Colonic mucosa (tissue), 4 donors: ENCODE results near the gene AFF1. TPM values are rescaled to one million over a fixed set of nuclear protein-coding genes. Genes with fewer than 3 reads are reported as not detected.

Experiments used
- DNase-seq: peaks from one replicate; pipeline ENCODE4 v3.0.0-alpha.2; 2020
- H3K27ac ChIP-seq: fragments of 200-600 bp; one replicate; pipeline ENCODE4 v1.8.0; 2021
- H3K27me3 ChIP-seq: fragments of 200-600 bp; one replicate; pipeline ENCODE4 v1.8.0; 2021
- H3K36me3 ChIP-seq: fragments of 200-600 bp; one replicate; pipeline ENCODE4 v1.8.0; 2021
- H3K4me1 ChIP-seq: fragments of 200-600 bp; one replicate; pipeline ENCODE4 v1.8.0; 2021; ENCODE audit warnings: mild to moderate bottlenecking
- H3K4me3 ChIP-seq: fragments of 200-600 bp; one replicate; pipeline ENCODE4 v1.8.0; 2021
- H3K9ac ChIP-seq, 2 donors: one replicate each; pipeline ENCODE4 v1.7.0; 2013; ENCODE audit warnings: control low read depth in 2 of 2, low read depth in 2 of 2, low read length in 2 of 2
- H3K9me3 ChIP-seq: fragments of 200-600 bp; one replicate; pipeline ENCODE4 v1.8.0; 2021
- CTCF ChIP-seq: fragments of 200-600 bp; IDR thresholded peaks from one replicate; pipeline ENCODE4 v1.8.0; 2022; ENCODE audit warnings: antibody characterized with exemption, mild to moderate bottlenecking
- intact Hi-C: fragments of 100-400 bp; cut with DNase I; formaldehyde crosslinking; loops from one replicate; pipeline ENCODE4 v1.14.1; 2022
- total RNA-seq, 2 donors: library from RNA; stranded (reverse); fragmentation: NEBNext Ultra II Directional in 1 of 2; extraction: Animal tissue kit (Norgen Biotek cat#: 25700) in 1 of 2; gene quantifications; one replicate each; pipeline ENCODE4 v1.2.1, GENCODE V29; 2021
- donor health status: healthy.
- donor health status: DM: no; HTN: no; CAD: no.
- donor health status: DM: no; HTN: no; CAD: no.

Gene AFF1
- total RNA-seq, 2 donors from 2014 or later: 73.5 to 104 TPM

GRCh38 chr4:87002682-87003043 lies 67.9 kb downstream of the AFF1 start:
- TF ChIP-seq CTCF: no peak
- Histone ChIP-seq H3K27me3 (no peaks in the 10 kb centered on the region), H3K9ac (no peak overlapping the region), H3K4me3 (no peak overlapping the region), H3K27ac (no peak overlapping the region), H3K36me3 (no peaks in the 10 kb centered on the region), H3K4me1 (peaks cover 9% of the 10 kb centered on the region), H3K9me3 (no peaks in the 10 kb centered on the region)
- no peak for DNase-seq
- intact Hi-C loops: loop anchor here (10.0 kb wide), 2 partner anchors 62 to 92 kb away; no protein-coding TSS in a partner anchor

GRCh38 chr4:87003266-87003665 lies 68.5 kb downstream of the AFF1 start:
- intact Hi-C loops: loop anchor here (10.0 kb wide), 2 partner anchors 62 to 92 kb away; no protein-coding TSS in a partner anchor
- no peaks in the 10 kb centered on the region for H3K9me3 ChIP-seq
- no peak overlapping the region for H3K4me3 ChIP-seq
- peaks cover 9% of the 10 kb centered on the region for H3K4me1 ChIP-seq
- DNase-seq: no peak
- no peak for TF ChIP-seq CTCF
- no peak overlapping the region for H3K27ac ChIP-seq
- H3K27me3 ChIP-seq: no peaks in the 10 kb centered on the region
- H3K9ac ChIP-seq: no peak overlapping the region
- H3K36me3 ChIP-seq: no peaks in the 10 kb centered on the region

DNA sequence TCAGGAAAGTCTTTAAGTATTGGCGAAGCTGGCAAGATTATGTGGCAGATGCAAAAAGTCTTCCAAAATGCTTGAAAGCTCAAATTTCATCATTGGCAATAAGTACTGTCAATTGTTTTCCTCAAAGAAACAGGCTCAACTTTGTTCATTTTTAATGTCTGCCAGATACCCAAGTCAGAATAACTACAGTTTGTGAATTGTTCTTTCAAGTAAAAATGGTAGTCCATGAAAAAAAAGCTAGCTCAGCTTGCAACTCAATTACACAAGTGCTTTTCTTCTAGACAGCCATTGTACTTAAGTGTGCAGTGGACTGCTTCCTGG lies 70.5 kb downstream of the AFF1 start:
- DNase-seq: no peak
- intact Hi-C loops: loop anchor here (10.0 kb wide), 2 partner anchors 59 to 89 kb away; no protein-coding TSS in a partner anchor

GRCh38 chr4:87005690-87006425 lies 71.0 kb downstream of the AFF1 start:
- Histone ChIP-seq H3K27me3 (no peaks in the 10 kb centered on the region), H3K9me3 (no peaks in the 10 kb centered on the region), H3K36me3 (no peaks in the 10 kb centered on the region), H3K27ac (peak overlapping the region; percentile 98), H3K4me1 (peaks cover 9% of the 10 kb centered on the region), H3K4me3 (peak overlapping the region; percentile 58), H3K9ac (peak overlapping the region; percentile 32 to 88)
- intact Hi-C loops: loop anchor here (1.0 to 10.0 kb wide), 3 partner anchors 59 to 89 kb away; no protein-coding TSS in a partner anchor
- DNase-seq: peak; percentile 44
- TF ChIP-seq CTCF: no peak

More for the DNA sequence above, 70.5 kb downstream of the AFF1 start:
- H3K4me3 ChIP-seq: no peak overlapping the region
- peak overlapping the region in 1 of 2 donors; percentile 88 for H3K9ac ChIP-seq
- TF ChIP-seq CTCF: no peak
- peak overlapping the region; percentile 98 for H3K27ac ChIP-seq
- H3K36me3 ChIP-seq: no peaks in the 10 kb centered on the region
- H3K9me3 ChIP-seq: no peaks in the 10 kb centered on the region
- H3K27me3 ChIP-seq: no peaks in the 10 kb centered on the region
- H3K4me1 ChIP-seq: peaks cover 9% of the 10 kb centered on the region

DNA sequence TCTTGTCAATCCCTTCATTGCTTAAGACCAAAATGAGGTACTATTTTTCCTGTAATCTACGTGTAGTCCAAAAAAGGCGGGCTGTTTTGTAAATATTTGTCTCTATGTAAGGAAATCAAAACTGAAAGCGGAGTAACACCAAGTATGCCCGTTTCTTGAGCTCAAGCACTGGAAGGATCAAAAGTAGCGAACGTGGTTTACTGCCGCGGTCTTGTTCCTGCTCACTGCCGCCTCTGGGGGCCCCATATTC lies 71.5 kb downstream of the AFF1 start:
- Histone ChIP-seq H3K9ac (peak overlapping the region; percentile 88 to 92), H3K27ac (peak overlapping the region; percentile 98), H3K4me3 (peak overlapping the region; percentile 58), H3K27me3 (no peaks in the 10 kb centered on the region), H3K36me3 (no peaks in the 10 kb centered on the region), H3K4me1 (peaks cover 9% of the 10 kb centered on the region), H3K9me3 (no peaks in the 10 kb centered on the region)
- intact Hi-C loops: loop anchor here (1.0 to 10.0 kb wide), 3 partner anchors 58 to 88 kb away; no protein-coding TSS in a partner anchor
- TF ChIP-seq CTCF: no peak
- DNase-seq: no peak
